Breast epithelium (tissue), 3 donors: ENCODE data around the gene EEF1AKMT2.

Experiments
- POLR2A ChIP-seq: fragments of 450-650 bp; IDR thresholded peaks from one replicate; pipeline ENCODE4 v1.6.1; 2016; ENCODE audit warnings: antibody characterized with exemption, mild to moderate bottlenecking, moderate library complexity
- TF ChIP-seq, protein P1 (sequence below), 3 donors: fragments of 450-650 bp; IDR thresholded peaks; one replicate each; pipeline ENCODE4 v1.5.1; 2016 to 2017; ENCODE audit warnings: antibody characterized with exemption in 3 of 3, mild to moderate bottlenecking in 3 of 3, moderate library complexity in 3 of 3

- TF ChIP-seq, protein P1, sequence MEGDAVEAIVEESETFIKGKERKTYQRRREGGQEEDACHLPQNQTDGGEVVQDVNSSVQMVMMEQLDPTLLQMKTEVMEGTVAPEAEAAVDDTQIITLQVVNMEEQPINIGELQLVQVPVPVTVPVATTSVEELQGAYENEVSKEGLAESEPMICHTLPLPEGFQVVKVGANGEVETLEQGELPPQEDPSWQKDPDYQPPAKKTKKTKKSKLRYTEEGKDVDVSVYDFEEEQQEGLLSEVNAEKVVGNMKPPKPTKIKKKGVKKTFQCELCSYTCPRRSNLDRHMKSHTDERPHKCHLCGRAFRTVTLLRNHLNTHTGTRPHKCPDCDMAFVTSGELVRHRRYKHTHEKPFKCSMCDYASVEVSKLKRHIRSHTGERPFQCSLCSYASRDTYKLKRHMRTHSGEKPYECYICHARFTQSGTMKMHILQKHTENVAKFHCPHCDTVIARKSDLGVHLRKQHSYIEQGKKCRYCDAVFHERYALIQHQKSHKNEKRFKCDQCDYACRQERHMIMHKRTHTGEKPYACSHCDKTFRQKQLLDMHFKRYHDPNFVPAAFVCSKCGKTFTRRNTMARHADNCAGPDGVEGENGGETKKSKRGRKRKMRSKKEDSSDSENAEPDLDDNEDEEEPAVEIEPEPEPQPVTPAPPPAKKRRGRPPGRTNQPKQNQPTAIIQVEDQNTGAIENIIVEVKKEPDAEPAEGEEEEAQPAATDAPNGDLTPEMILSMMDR (IDR thresholded peaks at IDR 0.05) = no peak
- TF ChIP-seq POLR2A = no peak
Observed at GRCh38 chr10:124736491-124737136, 55.1 kb downstream of the EEF1AKMT2 start.
